ENCODE results near the gene FAM81A.
"Not testable (repeated sequence)": the region's sequence is repeated elsewhere in the genome, so short reads cannot be mapped to it uniquely, and the experiment has no call there.

FAM81A gene

DNA sequence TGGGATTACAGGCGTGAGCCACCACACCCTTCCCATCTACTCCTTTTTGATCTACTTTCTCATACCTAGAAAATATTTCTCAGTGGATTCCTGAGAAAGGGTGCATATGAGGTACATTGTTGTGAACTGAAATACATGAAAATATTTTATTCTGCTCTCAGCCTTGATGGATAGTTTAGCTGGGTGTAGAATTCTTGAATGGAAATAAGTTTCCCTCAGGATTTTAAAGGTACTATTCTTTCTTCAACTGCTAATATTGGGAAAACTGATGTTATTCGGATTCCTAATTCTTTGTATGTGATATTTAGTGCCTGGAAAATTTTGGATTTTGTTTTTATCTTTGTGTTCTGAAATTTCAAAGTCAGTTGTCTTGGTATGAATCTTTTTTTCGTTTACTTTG, 9.1 kb upstream of the FAM81A start:
- not testable (repeated sequence) for DNase-seq

DNA sequence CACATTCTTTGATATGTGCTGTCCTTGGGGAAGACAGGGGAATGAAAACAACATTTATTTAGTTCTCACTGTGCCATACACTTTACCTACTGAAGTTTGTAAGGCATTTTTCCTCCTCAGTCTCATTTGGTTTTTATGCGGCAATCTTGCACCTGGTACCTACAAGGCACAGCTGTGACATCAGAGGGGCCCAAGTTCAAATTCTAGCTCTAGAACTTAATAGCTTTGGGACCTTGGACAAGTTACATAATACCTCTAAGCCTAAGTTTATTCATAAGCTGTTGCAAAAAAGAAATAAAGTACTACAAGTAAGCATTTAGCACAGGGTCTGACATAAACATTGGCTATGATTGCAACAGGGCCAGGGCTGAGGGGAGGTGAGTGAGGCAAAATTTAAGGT, 5.6 kb upstream of the FAM81A start:
- DNase-seq, result no peak

DNA sequence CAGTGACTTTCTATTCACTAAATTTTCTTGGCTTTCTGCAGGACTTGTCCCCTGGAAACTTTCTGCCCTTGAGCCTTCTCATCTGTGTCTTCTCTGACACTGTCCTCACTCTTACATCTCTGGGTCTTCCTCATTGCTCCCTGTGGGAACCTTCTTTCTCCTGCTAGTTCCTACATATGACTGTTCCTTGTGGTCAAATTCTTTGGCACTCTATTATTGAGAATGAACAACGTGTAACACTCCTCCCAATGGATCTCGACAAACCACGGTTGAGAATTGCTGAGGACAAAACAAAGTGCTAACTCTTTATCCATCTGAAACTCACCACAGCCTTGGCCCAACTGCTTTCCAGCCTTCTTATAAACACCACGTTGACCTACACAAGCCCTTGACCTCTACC, 3.5 kb upstream of the FAM81A start:
- no peak for DNase-seq

DNA sequence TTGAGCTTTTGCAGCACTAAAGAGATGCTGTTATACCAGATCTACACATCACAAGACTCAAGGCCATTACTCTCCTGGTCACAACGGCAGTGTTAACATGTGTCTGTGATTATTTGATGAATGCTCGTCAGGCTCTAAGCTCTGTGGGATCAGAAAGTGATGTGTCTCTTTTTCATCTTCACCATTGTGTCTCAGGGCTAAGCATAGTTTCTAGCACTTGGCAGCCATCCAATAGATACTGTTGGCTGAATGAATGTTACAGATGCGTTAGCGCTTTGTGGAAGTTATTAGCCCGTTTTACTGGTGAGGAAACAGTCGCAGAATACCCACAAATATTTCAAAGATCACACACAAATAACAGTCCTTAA, 1.2 kb upstream of the FAM81A start:
- no peak for DNase-seq

DNA sequence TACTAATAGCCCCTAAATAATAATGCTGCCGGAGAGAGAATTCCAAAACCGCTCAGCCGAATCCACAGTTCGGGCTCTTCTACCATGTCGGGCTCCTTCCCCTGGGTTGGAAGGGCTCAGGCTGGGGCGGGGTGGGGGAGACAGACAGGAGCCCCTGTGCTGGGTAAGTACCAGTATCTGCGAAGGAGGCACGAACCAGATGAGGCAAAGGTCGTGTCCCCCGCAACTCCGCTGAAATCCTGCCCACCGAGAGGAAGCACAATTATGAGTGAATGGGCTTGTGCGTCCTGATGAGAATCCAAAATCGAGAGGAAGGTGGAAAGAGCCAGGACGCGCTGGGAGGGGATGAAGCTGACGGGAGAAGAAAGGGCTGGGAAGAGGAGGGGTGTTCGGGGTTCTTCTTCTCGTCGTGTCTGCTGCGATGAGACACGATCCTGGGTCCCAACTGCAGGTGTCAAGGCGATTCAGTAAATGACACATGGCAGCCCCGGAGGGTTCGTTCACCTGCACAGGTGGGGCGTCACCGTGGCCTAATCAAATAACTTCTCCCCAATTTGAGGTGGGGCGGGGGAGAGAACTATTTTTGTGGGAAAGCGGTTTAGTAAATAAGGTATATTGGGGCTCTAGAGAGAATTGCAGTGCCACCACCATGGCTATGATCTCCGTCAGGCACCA, 707 bp upstream of the FAM81A start:
- DNase-seq, result no peak

DNA sequence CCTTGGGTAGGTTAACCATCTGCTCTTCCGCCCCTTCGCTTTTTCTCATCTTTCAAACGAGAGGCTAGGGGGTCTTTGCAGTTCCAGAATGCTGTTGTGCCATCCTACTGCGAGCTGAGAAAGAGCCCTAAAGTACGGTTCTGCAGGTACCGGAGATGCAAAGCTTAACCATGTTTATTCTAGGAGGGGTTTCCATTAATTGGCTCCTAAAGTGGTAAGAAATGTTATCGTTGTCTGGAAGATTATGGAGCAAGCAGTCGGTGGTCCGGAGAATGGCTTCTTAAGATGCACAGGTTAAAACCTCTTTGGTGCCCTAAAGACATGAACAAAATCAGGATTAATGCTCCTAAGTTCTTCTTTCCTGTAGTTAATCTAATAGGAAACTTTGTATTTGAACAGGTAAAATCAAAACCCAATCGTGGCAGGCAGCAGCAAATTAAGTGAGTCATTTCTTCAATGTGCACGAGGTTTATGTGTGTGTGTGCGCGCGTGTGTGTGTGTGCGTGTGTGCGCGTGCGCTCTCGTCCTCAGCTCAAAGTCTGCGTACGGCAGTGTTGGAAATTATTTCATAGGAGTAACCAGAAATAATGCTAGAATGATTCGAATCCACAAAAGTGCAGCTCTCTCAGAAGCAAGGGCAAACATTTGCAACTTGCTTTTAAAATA, 772 bp downstream of the FAM81A start:
- no peak for DNase-seq

DNA sequence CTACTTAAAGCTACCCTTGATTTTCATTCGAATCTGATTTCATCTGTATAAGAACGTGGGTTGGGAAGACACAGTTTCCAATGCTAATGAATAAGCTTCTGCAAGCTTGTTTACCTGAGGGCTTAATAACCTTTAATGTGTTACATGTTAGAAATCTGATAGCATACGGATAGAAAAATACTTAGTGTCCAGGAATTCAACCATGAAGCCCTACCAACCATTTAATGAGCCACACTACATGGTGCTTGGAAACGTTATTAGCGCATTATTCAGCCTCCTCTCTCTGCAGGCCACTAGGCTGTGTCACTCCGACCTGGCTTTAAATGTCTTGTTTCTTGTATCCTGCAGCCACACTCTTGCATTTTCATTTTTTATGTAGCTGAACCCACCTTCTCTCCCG, 1.6 kb downstream of the FAM81A start:
- no peak for DNase-seq

DNA sequence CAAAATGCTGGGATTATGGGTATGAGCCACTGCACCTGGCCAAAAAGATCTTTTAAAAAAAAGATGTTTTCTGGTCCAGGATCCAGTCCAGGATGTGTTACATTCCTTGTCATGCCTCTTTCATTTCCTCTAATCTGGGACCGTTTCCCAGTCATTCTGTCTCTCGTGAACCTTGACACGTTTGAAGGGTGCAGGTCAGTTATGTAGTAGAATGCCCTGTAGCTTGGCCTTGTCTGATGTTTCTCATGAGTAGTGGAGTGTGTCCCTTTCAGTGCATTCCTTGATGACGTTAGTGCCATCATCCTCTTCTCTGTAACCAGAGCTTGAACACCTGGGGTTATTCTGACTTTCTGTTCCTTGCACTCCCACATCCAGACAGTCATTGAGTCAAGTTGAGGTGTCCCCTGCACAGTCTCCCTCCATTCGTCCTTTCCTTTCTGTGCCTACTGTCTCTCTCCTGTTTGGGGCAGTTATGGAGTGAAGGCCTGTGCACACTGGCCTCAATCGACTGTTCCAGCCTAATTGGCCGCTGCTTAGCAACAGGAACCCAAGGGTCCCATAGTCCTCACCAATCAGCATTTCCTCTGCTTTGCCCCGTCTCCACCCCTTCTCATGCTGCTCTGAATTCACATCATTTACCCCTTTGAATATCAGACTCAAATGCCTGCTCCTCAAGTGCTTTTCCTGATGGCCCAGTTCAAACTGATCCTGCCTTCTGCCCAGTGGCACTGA, 5.5 kb downstream of the FAM81A start:
- DNase-seq, result no peak

DNA sequence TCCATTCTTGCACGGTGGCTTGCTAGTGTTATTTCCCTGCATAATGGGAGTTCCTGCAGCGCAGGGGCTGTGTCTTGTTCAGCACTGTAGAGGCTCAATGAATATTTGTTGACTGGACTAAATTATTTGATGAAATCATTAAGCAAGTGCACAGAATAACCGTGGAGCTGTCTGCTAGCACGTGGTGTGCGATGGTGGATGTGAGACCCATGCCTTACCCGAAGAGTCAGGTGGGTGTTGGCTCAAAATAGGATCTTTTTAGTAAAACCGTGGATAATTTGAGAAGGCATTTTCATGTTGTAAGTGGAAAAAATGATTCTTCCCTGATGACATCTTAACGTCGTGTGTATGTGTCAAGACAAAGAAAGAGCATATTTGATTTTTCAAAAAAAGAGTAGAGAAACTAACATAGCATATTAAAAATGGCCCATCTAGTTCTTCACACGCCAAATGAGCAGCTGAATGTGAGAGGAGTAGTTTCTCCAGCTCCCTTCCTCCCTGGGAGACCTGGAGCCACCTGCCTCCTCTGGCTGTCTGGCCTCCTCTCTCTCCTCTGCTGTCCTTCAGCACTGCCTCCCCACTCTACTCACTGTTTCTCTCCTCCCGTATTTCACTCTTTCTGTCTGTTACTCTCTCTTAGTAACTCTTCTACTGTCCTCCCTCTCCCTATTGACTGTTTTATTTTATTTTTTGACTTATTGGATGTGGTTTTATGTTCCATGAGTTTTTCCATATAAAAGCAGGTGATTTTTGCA, 6.3 kb downstream of the FAM81A start:
- no peak for DNase-seq

DNA sequence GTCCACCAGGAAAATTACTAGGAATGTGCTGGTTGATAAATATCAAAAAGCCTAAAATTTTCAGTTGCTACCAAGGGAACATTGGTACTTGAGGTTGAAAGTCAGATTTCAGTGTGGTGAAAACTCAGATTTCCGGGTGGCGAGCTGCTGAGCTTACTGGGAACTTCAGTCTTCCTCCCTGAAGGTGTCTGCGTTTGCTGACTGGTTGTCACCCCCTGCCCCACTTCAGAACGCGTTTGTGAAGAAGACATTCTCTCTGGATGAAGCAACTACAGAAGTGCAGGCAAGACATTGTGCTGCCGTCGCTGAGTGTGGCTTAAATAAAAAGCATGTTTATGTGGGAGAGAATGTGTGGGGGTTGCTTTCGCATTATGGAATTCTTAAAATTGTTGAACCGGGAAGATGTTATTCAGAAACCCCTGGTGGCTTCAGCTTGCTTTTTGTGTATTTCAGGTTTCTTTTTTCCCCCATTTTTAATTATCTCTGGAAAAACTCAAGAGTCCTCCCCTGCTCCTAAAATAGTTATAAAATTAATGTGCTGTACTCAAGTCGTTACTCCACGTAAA, 7.1 kb downstream of the FAM81A start:
- DNase-seq, result no peak

DNA sequence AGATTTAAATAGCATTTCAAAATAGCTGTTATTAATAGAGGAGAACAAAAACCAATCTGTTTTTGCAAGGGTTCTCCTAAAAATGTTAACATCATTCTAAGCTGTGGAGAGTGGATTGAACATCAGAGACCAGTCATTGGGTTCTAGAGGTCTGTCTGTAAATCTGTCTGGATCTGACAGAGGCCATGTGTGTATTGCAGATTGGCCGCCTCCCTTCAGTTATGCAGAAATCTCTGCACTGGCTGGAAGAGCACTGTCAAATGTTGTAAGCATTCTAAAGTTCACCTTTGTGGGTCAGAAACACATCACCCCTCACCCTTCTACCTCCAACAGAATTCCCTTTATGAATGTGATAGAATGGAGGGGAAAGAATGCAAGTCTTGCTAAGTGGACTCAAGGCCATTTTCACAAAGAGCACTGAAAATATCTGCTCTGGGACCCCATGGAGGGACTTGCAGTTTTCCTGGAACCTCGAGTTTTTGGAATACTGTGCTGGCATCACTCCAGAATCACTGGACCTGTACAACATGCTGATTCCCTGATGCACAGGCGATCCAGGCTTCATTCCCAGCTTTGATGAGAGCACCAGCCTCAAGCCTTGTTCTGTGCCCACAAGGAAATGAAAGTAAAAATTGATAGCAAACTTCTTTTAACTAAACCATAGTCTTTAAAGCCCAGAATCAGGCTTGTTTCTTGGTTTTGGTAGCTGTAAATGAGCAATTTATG, 8.4 kb downstream of the FAM81A start:
- no peak for DNase-seq

DNA sequence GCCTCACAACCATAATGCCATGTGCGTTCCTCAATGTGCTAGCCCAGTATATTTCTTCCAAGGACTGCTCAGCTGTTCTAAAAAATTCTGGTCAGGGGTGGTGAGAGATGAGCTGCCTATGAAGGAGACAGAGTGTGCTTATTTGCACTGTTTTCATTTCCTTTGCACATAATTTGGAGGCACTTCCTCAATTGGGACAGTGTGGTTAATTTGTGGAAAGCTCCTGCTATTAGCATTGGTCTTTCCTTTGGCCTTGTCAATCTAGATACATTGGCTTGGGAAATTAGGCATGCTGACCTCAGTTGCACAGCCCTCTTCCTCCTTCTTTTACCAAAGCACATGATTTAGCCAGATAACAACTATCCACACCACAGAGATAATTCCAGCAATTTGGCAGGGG, 9.4 kb downstream of the FAM81A start:
- DNase-seq, result no peak

DNA sequence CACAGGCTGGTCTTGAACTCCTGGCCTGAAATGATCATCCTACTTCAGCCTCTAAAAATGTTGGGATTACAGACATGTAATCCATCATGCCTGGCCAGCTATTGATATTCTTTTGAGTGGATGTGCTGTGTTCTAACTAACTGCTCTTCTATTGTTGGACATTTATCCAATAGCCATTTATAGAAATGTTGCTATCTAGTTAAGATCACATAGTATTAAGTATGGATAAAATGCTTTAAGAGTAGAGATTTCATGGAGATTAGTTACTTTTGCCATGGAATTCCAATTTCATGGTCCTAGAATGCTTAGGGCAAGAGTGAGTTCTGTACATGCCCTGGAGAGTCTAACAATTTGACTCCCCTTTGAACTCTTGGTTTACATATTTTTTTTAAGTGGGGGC, 10.9 kb downstream of the FAM81A start:
- no peak for DNase-seq

DNA sequence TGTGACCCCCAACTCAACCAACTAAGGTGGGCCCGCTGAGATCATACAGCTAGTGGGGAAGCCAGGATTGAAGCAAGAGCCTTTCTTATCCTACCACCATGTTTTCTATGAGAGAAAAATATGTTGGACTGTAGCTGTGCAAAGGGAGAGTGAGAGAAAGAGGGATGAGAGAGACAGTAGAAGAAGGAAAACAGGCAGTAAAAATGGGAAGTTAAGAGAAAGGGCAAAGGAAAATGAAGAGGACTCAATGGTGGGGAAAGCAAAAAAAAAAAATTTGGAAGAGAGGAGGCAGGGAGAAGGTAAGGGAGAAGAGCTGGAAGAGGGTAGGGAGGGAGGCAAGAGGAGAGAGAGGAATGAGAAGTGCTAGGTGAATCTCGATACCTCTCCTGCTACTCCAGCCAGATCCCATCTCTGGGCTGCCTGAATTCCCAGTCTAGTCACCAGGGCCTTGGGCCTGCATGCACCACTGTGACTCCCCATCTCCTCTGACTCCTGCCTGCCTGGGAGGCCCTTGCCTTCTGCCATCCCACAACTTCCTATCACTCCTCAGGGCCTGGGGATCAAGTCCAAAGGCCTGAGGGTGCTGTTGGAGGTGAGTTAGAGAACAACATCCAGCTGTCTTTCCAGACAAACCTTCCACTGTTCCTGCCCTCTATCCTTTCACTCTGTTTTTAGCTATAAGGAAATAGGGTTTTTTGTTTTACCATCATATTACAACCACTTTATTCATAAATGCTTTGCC, 15.7 kb downstream of the FAM81A start:
- no peak for DNase-seq

DNA sequence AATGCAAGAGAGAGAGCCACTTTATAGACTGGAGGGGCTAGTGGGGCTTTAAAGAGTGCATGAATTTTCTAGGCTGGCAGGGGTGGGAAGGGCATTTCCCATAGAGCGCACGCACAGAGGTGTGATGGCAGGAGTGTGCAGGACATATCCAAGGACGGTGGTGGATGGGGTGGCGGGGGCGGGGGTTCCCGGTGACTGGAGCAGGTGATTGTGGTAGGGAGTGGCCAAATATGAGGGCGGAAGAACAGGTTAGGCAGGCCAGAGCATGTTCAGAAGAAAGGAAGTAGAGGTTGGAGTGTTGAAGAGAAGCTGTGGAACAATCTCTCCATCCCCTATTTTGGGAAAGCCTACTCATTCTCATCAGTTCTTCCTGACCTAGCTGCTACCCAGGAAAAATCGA, 18.1 kb downstream of the FAM81A start:
- no peak for DNase-seq

DNA sequence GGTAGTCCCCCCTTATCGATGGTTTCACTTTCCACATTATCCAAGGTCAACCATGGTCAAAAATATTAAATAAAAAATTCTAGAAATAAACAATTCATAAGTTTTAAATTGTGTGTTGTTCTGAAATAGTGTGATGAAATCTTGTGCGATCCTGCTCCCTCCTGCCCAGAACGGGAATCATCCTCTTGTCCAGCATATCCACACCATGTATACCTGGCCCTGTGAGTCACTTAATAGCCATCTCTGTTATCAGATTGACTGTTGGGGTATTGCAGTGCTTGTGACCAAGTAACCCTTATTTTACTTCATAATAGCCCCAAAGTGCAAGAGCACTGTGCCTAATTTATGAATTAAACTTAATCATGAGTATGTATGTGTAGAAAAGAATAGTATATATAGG, 19.1 kb downstream of the FAM81A start:
- no peak for DNase-seq

DNA sequence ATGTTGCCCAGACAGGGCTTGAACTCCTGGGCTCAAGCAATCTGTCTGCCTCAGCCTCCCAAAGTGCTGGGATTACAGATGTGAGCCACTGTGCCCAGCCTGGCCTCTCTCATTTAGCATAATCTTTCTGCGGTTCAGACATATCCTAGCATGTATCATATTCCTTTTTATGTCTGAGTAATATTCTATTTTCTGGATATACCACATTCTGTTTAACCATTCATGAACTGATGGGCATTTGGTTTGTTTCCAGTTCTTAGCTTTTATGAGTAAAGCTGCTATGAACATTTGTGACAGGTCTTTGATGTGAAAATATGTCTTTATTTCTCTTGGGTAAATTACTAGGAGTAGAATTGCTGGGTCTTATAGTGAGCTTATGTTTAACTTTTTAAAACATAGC, 23.5 kb downstream of the FAM81A start:
- no peak for DNase-seq

DNA sequence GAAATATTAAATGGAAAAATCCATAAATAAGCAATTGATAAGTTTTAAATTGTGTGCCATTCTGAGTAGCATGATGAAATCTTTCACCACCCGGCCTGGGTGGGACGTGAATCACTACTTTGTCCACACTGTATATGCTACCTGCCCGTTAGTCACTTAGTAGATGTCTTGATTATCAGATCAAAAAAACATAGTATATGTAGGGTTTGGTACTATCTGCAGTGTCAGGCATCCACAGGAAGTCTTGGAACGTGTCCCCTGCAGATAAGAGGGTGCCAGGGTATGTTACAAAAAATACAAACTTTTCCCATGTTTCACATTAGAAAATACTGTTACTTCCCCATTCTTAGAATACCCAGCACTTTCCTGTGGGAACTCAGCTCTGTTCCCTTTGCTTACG, 35.2 kb downstream of the FAM81A start:
- no peak for DNase-seq

DNA sequence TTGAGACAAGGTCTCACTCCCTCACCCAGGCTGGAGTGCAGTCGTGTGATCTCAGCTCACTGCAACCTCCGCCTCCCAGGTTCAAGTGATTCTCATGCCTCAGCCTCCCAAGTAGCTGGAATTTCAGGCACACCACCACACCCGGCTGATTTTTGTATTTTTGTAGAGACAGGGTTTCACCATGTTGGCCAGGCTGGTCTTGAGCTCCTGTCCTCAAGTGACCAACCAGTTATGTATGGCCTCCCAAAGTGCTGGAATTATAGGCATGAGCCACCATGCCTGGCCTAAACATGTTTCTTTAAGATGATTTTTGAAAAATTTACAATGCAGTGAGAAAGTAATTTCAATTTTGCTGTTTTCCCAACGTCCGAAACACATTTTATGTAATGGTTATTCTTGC, 37.2 kb downstream of the FAM81A start:
- not testable (repeated sequence) for DNase-seq

DNA sequence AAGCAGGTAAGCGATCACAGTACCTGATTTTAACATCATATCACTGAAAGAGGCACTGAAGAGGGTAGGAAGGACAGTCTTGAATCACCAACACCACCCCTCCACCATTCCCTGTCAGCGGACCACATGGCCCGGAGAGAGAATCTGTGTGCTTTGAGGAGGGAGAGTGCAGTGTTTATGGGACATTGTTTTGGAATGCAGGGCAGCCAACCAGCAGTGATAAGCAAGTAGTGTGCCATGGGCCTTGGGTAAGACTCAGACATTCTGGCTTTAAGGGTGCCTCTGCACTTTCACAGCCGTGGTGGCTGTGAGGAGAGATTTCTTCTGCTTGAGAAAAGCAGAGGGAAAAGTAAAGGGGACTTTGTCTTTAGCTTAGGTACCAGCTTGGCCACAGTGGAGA, 46.4 kb downstream of the FAM81A start:
- DNase-seq, result no peak

DNA sequence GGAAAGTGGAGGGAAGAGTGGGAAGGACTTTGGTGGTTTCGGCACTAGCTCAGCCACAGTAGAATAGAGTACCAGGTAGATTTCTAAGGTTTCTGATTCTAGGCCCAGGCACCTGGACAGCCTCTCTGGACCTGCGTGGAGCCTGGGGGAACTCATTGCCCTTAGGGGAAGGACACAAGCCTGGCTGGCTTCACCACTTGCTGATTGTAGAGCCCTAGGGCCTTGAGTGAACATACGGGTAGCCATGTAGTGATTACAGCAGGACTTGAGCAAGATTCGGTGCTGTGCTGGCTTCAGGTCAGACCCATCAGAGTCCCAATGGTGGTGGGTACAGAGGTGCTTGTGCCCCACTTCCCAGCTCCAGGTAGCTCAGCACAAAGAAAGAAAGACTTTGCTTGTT, 47.0 kb downstream of the FAM81A start:
- DNase-seq, result no peak

DNA sequence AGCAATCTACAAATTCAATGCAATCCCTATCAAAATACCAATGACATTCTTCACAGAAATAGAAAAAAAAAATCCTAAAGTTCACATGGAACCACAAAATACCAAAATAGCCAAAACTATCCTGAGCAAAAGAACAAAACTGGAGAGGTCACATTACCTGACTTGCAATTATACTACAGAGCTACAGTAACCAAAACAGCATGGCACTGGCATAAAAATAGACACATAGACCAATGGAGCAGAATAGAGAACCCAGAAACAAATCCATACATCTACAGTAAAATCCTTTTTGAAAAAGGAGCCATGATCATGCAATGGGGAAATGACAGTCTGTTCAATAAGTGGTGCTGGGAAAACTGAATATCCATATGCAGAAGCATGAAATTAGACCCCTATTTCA, 51.5 kb downstream of the FAM81A start:
- not testable (repeated sequence) for DNase-seq
